IMR-90 (cell line): Measurements from ENCODE around the gene FAM177A1. TPM values are rescaled to one million over a fixed set of nuclear protein-coding genes. Genes with fewer than 3 reads are reported as not detected.

Source experiments
- ATAC-seq: fragments of 200-7000 bp; cut with Tn5 transposase; 2 replicates; pipeline ENCODE4 v1.9.1; 2020; ENCODE audit warnings: low read depth, mild to moderate bottlenecking, moderate library complexity
- BruUV-seq: library from RNA; stranded (reverse); fragments of 400-500 nt; replicated peaks from 2 replicates; lab custom pipeline; 2021; lab: Mats Ljungman, UMichigan
- CTCF ChIA-PET: fragments of 300-600 bp; formaldehyde crosslinking; extraction: SDS; loops from one replicate; lab custom pipeline; 2021; ENCODE audit warnings: antibody characterized with exemption; lab: Yijun Ruan, JAX
- POLR2A ChIA-PET: fragments of 300-600 bp; sonication (Branson Sonifier 250); formaldehyde crosslinking; loops from one replicate; lab custom pipeline; 2022; ENCODE audit warnings: antibody characterized with exemption; ENCODE audit not compliant: unreplicated experiment; lab: Charles Lee
- DNase-seq: peaks from one replicate; pipeline ENCODE4 v3.0.0; 2013
- H2AFZ ChIP-seq: replicated peaks from 2 replicates; pipeline ENCODE3; 2013; ENCODE audit warnings: low read length, mild to moderate bottlenecking; ENCODE audit not compliant: poor library complexity
- H2AK5ac ChIP-seq: 2 replicates; pipeline ENCODE4 v1.6.1; 2013; ENCODE audit warnings: low read depth, low read length, inconsistent platforms
- H2AK9ac ChIP-seq: replicated peaks from 2 replicates; pipeline ENCODE3; 2013; ENCODE audit warnings: mild to moderate bottlenecking, low read depth, low read length, moderate library complexity; ENCODE audit not compliant: poor library complexity
- H2BK120ac ChIP-seq: 2 replicates; pipeline ENCODE4 v1.6.1; 2013; ENCODE audit warnings: low read depth, low read length, inconsistent platforms
- H2BK15ac ChIP-seq: 3 replicates; pipeline ENCODE4 v1.6.1; 2013; ENCODE audit warnings: low read depth, low read length, inconsistent platforms
- H2BK20ac ChIP-seq: 2 replicates; pipeline ENCODE4 v1.6.1; 2013; ENCODE audit warnings: low read depth, mild to moderate bottlenecking, inconsistent platforms, low read length, moderate library complexity
- H2BK5ac ChIP-seq: 2 replicates; pipeline ENCODE4 v1.6.1; 2013; ENCODE audit warnings: mild to moderate bottlenecking, low read depth, low read length, inconsistent platforms; ENCODE audit not compliant: poor library complexity, severe bottlenecking
- H3K14ac ChIP-seq: replicated peaks from 2 replicates; pipeline ENCODE4 v1.6.1; 2013; ENCODE audit warnings: low read depth, low read length, inconsistent platforms
- H3K18ac ChIP-seq: 2 replicates; pipeline ENCODE4 v1.6.1; 2013; ENCODE audit warnings: low read depth, low read length, control low read depth
- H3K23ac ChIP-seq: 2 replicates; pipeline ENCODE4 v1.6.1; 2013; ENCODE audit warnings: low read depth, low read length, inconsistent platforms
- H3K27ac ChIP-seq: 2 replicates; pipeline ENCODE4 v1.5.1; 2013; ENCODE audit warnings: mild to moderate bottlenecking, control low read depth, low read length; ENCODE audit not compliant: insufficient read depth
- H3K27me3 ChIP-seq: 2 replicates; pipeline ENCODE4 v1.6.1; 2013; ENCODE audit warnings: low read length; ENCODE audit not compliant: control insufficient read depth, insufficient read depth
- H3K36me3 ChIP-seq: 2 replicates; pipeline ENCODE4 v1.6.1; 2013; ENCODE audit warnings: low read length, mixed read lengths; ENCODE audit not compliant: control insufficient read depth, insufficient read depth
- H3K4ac ChIP-seq: 2 replicates; pipeline ENCODE4 v1.6.1; 2013; ENCODE audit warnings: low read depth, low read length, inconsistent platforms
- H3K4me1 ChIP-seq: 2 replicates; pipeline ENCODE4 v1.6.1; 2013; ENCODE audit warnings: low read length, mixed read lengths; ENCODE audit not compliant: control insufficient read depth, insufficient read depth
- H3K4me2 ChIP-seq: 2 replicates; pipeline ENCODE4 v1.6.1; 2013; ENCODE audit warnings: low read depth, mild to moderate bottlenecking, control low read depth, low read length, moderate library complexity
- H3K4me3 ChIP-seq: 2 replicates; pipeline ENCODE4 v1.5.1; 2013; ENCODE audit warnings: low read depth, mild to moderate bottlenecking, control low read depth, low read length, moderate library complexity; ENCODE audit not compliant: insufficient read depth
- H3K56ac ChIP-seq: 2 replicates; pipeline ENCODE4 v1.6.1; 2013; ENCODE audit warnings: low read length, inconsistent platforms; ENCODE audit not compliant: insufficient read depth; ENCODE audit errors: extremely low read depth
- H3K79me1 ChIP-seq, 2 experiments: 2 replicates each; pipeline ENCODE4 v1.6.1; 2013; ENCODE audit warnings: low read length in 2 of 2, inconsistent platforms in 1 of 2, low read depth in 1 of 2
- H3K9ac ChIP-seq: 2 replicates; pipeline ENCODE4 v1.6.1; 2013; ENCODE audit warnings: low read depth, low read length, control low read depth
- H3K9me1 ChIP-seq: 2 replicates; pipeline ENCODE4 v1.6.1; 2013; ENCODE audit warnings: low read length, inconsistent platforms; ENCODE audit not compliant: insufficient read depth
- H3K9me3 ChIP-seq: 2 replicates; pipeline ENCODE4 v1.6.1; 2013; ENCODE audit warnings: low read length; ENCODE audit not compliant: control insufficient read depth, insufficient read depth
- H4K20me1 ChIP-seq: 2 replicates; pipeline ENCODE4 v1.6.1; 2013; ENCODE audit warnings: low read length, inconsistent platforms; ENCODE audit not compliant: insufficient read depth
- H4K5ac ChIP-seq: 2 replicates; pipeline ENCODE4 v1.6.1; 2013; ENCODE audit warnings: mild to moderate bottlenecking, low read depth, low read length, control low read depth
- H4K8ac ChIP-seq, 2 experiments: 2 replicates each; pipeline ENCODE4 v1.6.1; 2013; ENCODE audit warnings: low read depth in 2 of 2, low read length in 2 of 2, control low read depth in 1 of 2, inconsistent platforms in 1 of 2
- H4K91ac ChIP-seq: 2 replicates; pipeline ENCODE4 v1.6.1; 2013; ENCODE audit warnings: low read depth, low read length, inconsistent platforms; ENCODE audit not compliant: insufficient read depth
- MAZ ChIP-seq: IDR thresholded peaks from 2 replicates; pipeline ENCODE4 v1.6.1; 2012; ENCODE audit warnings: low read depth, mild to moderate bottlenecking, low read length, improper control_type of control experiment, moderate library complexity, borderline replicate concordance
- NFE2L2 ChIP-seq: fragments of 150-350 bp; IDR thresholded peaks from 2 replicates; pipeline ENCODE4 v1.6.1; 2016; ENCODE audit warnings: low read depth, mild to moderate bottlenecking, low read length
- RFX5 ChIP-seq: IDR thresholded peaks from 2 replicates; pipeline ENCODE4 v1.8.0; 2012; ENCODE audit warnings: low read depth, mild to moderate bottlenecking, low read length, moderate library complexity
- WGBS, 2 experiments: methylation state at CpG; one replicate each; pipeline versions ENCODE4 v1.1.5 to v1.1.7; 2013; ENCODE audit warnings: missing lambda C conversion rate in 2 of 2; ENCODE audit not compliant: insufficient read length in 1 of 2; ENCODE audit errors: extremely low coverage in 2 of 2; 5-methylcytosine and 5-hydroxymethylcytosine counted together
- dilution Hi-C: fragments of 300-500 bp; cut with HindIII; formaldehyde crosslinking; loops from one replicate; pipeline ENCODE4 v1.14.3; 2018; ENCODE audit warnings: low sequenced_read_pairs; ENCODE audit not compliant: unreplicated experiment
- in situ Hi-C: fragments of 300-500 bp; cut with MboI; formaldehyde crosslinking; loops from 3 replicates; pipeline ENCODE4 v1.14.3; 2019; ENCODE audit warnings: low sequenced_read_pairs, inconsistent platforms, mixed read lengths
- intact Hi-C: fragments of 100-400 bp; cut with micrococcal nuclease; formaldehyde crosslinking; loops from 2 replicates; pipeline ENCODE4 v1.10.0; 2022
- polyA plus RNA-seq, 3 experiments: library from polyadenylated mRNA; depleted of rRNA; stranded (reverse); fragments of >200 nt; gene quantifications; 2 replicates each; pipeline ENCODE4 v1.2.3, GENCODE V29; 2012; ENCODE audit warnings: low replicate concordance in 1 of 3
- total RNA-seq: library from RNA; depleted of rRNA; stranded (reverse); fragments of >200 nt; gene quantifications from 2 replicates; pipeline ENCODE4 v1.2.3, GENCODE V29; 2012

Gene FAM177A1
- total and polyA plus RNA-seq, 2 of the 4 experiments (the other 2 are of a cell fraction), result 18.5 to 33.4 TPM

- DNase-seq (no peak), ATAC-seq (no peak)
- H3K18ac ChIP-seq, result no peak overlapping the region
- no peak overlapping the region for H3K14ac ChIP-seq
- H2AFZ ChIP-seq, result no peak overlapping the region
- no peak overlapping the region for H3K27ac ChIP-seq
- H3K4me3 ChIP-seq, result no peak overlapping the region
- no TSS peak for BruUV-seq
- H2AK9ac ChIP-seq, result no peak overlapping the region
- H2BK5ac ChIP-seq, result no peak overlapping the region
- H2BK20ac ChIP-seq, result no peak overlapping the region
- H3K79me1 ChIP-seq, result peaks cover 0 to 7% of the 10 kb centered on the region in 2 experiments; a peak in 2 of 4 replicates
- dilution Hi-C loops (no loop called here), in situ Hi-C loops (no loop called here), intact Hi-C loops (loop anchor here (5.0 kb wide), 1 partner anchor 67 kb away; no protein-coding TSS in a partner anchor)
- H4K8ac ChIP-seq, result no peak overlapping the region
- H3K4ac ChIP-seq, result no peak overlapping the region
- no peak overlapping the region for H3K9ac ChIP-seq
- H2AK5ac ChIP-seq, result no peak overlapping the region
- no peaks in the 10 kb centered on the region for H3K9me1 ChIP-seq
- CTCF ChIA-PET, result no interaction called here
- no peaks in the 10 kb centered on the region for H3K27me3 ChIP-seq
- 100% methylated on average over 1 of the region's 1 CpG; no CpG with 5 or more reads in 1 of the 2 experiments for WGBS, 2 experiments
- no peak overlapping the region for H4K5ac ChIP-seq
- H2BK15ac ChIP-seq, result no peak overlapping the region
- H2BK120ac ChIP-seq, result no peak overlapping the region
- H3K36me3 ChIP-seq, result peaks cover 14% of the 10 kb centered on the region
- H3K4me1 ChIP-seq, result no peaks in the 10 kb centered on the region
- H3K23ac ChIP-seq, result no peak overlapping the region
- H4K20me1 ChIP-seq, result no peaks in the 10 kb centered on the region
- H3K4me2 ChIP-seq, result no peak overlapping the region
- H4K91ac ChIP-seq, result no peak overlapping the region
- H3K56ac ChIP-seq, result no peak overlapping the region
- no peaks in the 10 kb centered on the region for H3K9me3 ChIP-seq
- TF ChIP-seq MAZ (no peak), RFX5 (no peak), NFE2L2 (no peak)
- POLR2A ChIA-PET, result no interaction called here
These were observed 33.7 kb downstream of the FAM177A1 start for GRCh38 chr14:35079742-35080141.
